Mucosa of stomach (tissue), 1 donor: Measurements from ENCODE around the gene HOXD10.

Source experiments
- H3K27me3 ChIP-seq: one replicate; pipeline ENCODE4 v1.7.0; 2013; ENCODE audit warnings: mild to moderate bottlenecking, low read length; ENCODE audit not compliant: control insufficient read depth, insufficient read depth
- H3K36me3 ChIP-seq: one replicate; pipeline ENCODE4 v1.7.0; 2013; ENCODE audit warnings: low read length; ENCODE audit not compliant: control insufficient read depth, insufficient read depth
- H3K4me1 ChIP-seq: one replicate; pipeline ENCODE4 v1.7.0; 2013; ENCODE audit warnings: mild to moderate bottlenecking, low read length; ENCODE audit not compliant: control insufficient read depth, insufficient read depth
- H3K4me3 ChIP-seq: one replicate; pipeline ENCODE4 v1.7.0; 2013; ENCODE audit warnings: low read length
- H3K9ac ChIP-seq: one replicate; pipeline ENCODE4 v1.7.0; 2013; ENCODE audit warnings: mild to moderate bottlenecking, low read length, moderate library complexity
- H3K9me3 ChIP-seq: one replicate; pipeline ENCODE4 v1.7.0; 2013; ENCODE audit warnings: mild to moderate bottlenecking, low read length, moderate library complexity; ENCODE audit not compliant: control insufficient read depth
- donor health status: Pancreatic carcinoma.

HOXD10 gene

GRCh38 chr2:176093145-176093897, 23.3 kb upstream of the HOXD10 start:
- H3K4me3 ChIP-seq, result no peak overlapping the region
- peaks cover 97% of the 10 kb centered on the region for H3K27me3 ChIP-seq
- H3K9ac ChIP-seq, result no peak overlapping the region
- peaks cover 21% of the 10 kb centered on the region for H3K4me1 ChIP-seq
- H3K36me3 ChIP-seq, result no peaks in the 10 kb centered on the region
- no peaks in the 10 kb centered on the region for H3K9me3 ChIP-seq

- peaks cover 97% of the 10 kb centered on the region for H3K27me3 ChIP-seq
- no peak overlapping the region for H3K9ac ChIP-seq
- no peaks in the 10 kb centered on the region for H3K36me3 ChIP-seq
- no peak overlapping the region for H3K4me3 ChIP-seq
- peaks cover 17% of the 10 kb centered on the region for H3K4me1 ChIP-seq
- H3K9me3 ChIP-seq, result no peaks in the 10 kb centered on the region
Observed at GRCh38 chr2:176093898-176094249, 22.7 kb upstream of the HOXD10 start.

GRCh38 chr2:176094349-176094748, 22.2 kb upstream of the HOXD10 start:
- no peak overlapping the region for H3K4me3 ChIP-seq
- H3K9ac ChIP-seq, result no peak overlapping the region
- peaks cover 97% of the 10 kb centered on the region for H3K27me3 ChIP-seq
- no peaks in the 10 kb centered on the region for H3K9me3 ChIP-seq
- H3K4me1 ChIP-seq, result peaks cover 17% of the 10 kb centered on the region
- no peaks in the 10 kb centered on the region for H3K36me3 ChIP-seq

- Histone ChIP-seq H3K27me3 (peaks cover 97% of the 10 kb centered on the region), H3K36me3 (no peaks in the 10 kb centered on the region), H3K9ac (no peak overlapping the region), H3K4me1 (peaks cover 17% of the 10 kb centered on the region), H3K9me3 (no peaks in the 10 kb centered on the region), H3K4me3 (no peak overlapping the region)
Observed at GRCh38 chr2:176095421-176095820, 21.2 kb upstream of the HOXD10 start.

- peaks cover 97% of the 10 kb centered on the region for H3K27me3 ChIP-seq
- H3K36me3 ChIP-seq, result no peaks in the 10 kb centered on the region
- H3K9ac ChIP-seq, result no peak overlapping the region
- peak overlapping the region; percentile 1 for H3K4me3 ChIP-seq
- H3K9me3 ChIP-seq, result no peaks in the 10 kb centered on the region
- peaks cover 17% of the 10 kb centered on the region for H3K4me1 ChIP-seq
Observed at GRCh38 chr2:176096243-176096985, 20.2 kb upstream of the HOXD10 start.

- Histone ChIP-seq H3K4me1 (peaks cover 17% of the 10 kb centered on the region), H3K4me3 (peak overlapping the region; percentile 1), H3K27me3 (peaks cover 97% of the 10 kb centered on the region), H3K9me3 (no peaks in the 10 kb centered on the region), H3K36me3 (no peaks in the 10 kb centered on the region), H3K9ac (no peak overlapping the region)
Observed at GRCh38 chr2:176096986-176097819, 19.4 kb upstream of the HOXD10 start.

GRCh38 chr2:176097820-176098365, 18.7 kb upstream of the HOXD10 start:
- H3K9me3 ChIP-seq, result no peaks in the 10 kb centered on the region
- peaks cover 17% of the 10 kb centered on the region for H3K4me1 ChIP-seq
- H3K27me3 ChIP-seq, result peaks cover 99% of the 10 kb centered on the region
- H3K36me3 ChIP-seq, result no peaks in the 10 kb centered on the region
- no peak overlapping the region for H3K4me3 ChIP-seq
- H3K9ac ChIP-seq, result no peak overlapping the region

- Histone ChIP-seq H3K4me3 (no peak overlapping the region), H3K27me3 (peaks cover 98% of the 10 kb centered on the region)
Observed at GRCh38 chr2:176098366-176099158, 18.0 kb upstream of the HOXD10 start.

GRCh38 chr2:176099159-176099727, 17.3 kb upstream of the HOXD10 start:
- no peaks in the 10 kb centered on the region for H3K9me3 ChIP-seq
- H3K36me3 ChIP-seq, result no peaks in the 10 kb centered on the region
- peaks cover 10% of the 10 kb centered on the region for H3K4me1 ChIP-seq
- H3K27me3 ChIP-seq, result peaks cover 98% of the 10 kb centered on the region
- no peak overlapping the region for H3K4me3 ChIP-seq
- no peak overlapping the region for H3K9ac ChIP-seq

More at GRCh38 chr2:176098366-176099158, 18.0 kb upstream of the HOXD10 start:
- Histone ChIP-seq H3K9me3 (no peaks in the 10 kb centered on the region), H3K9ac (no peak overlapping the region), H3K36me3 (no peaks in the 10 kb centered on the region), H3K4me1 (peaks cover 11% of the 10 kb centered on the region)

GRCh38 chr2:176099728-176100546, 16.6 kb upstream of the HOXD10 start, which contains the start of gene HOXD12:
HOXD12 (plus strand) TSS chr2:176099795; CDS start chr2:176099802, 7 bp downstream.
- H3K9me3 ChIP-seq, result no peaks in the 10 kb centered on the region
- H3K4me1 ChIP-seq, result peaks cover 10% of the 10 kb centered on the region
- no peaks in the 10 kb centered on the region for H3K36me3 ChIP-seq
- H3K9ac ChIP-seq, result no peak within 1 kb of the TSS
- no peak within 1 kb of the TSS for H3K4me3 ChIP-seq
- peaks cover 98% of the 10 kb centered on the region for H3K27me3 ChIP-seq
